GM12891 (cell line): ENCODE measurements around the gene EBF3.

Experiments used
- DNase-seq: peaks from one replicate; pipeline ENCODE4 v3.0.0; 2011; ENCODE audit warnings: low spot score; ENCODE audit not compliant: insufficient read length
- FAIRE-seq: peaks from 2 replicates; lab custom pipeline; 2011; peaks lifted over from hg19 to GRCh38; lab: Jason Lieb, UNC
- PAX5 ChIP-seq: IDR thresholded peaks from 2 replicates; pipeline ENCODE4 v1.6.1; 2011; ENCODE audit warnings: low read length, moderate library complexity, mild to moderate bottlenecking; ENCODE audit not compliant: insufficient read depth, severe bottlenecking
- POLR2A ChIP-seq: IDR thresholded peaks from 2 replicates; pipeline ENCODE4 v1.6.1; 2011; ENCODE audit warnings: low read depth, low read length, control low read depth
- POLR2AphosphoS5 ChIP-seq: IDR thresholded peaks from 2 replicates; pipeline ENCODE4 v1.6.1; 2011; ENCODE audit warnings: low read depth, low read length, control low read depth
- POU2F2 ChIP-seq: IDR thresholded peaks from 2 replicates; pipeline ENCODE4 v1.6.1; 2011; ENCODE audit warnings: low read depth, mild to moderate bottlenecking, control low read depth, low read length, moderate library complexity
- SPI1 ChIP-seq: IDR thresholded peaks from 2 replicates; pipeline ENCODE4 v1.6.1; 2011; ENCODE audit warnings: low read depth, low read length, control low read depth
- TAF1 ChIP-seq: IDR thresholded peaks from 2 replicates; pipeline ENCODE4 v1.6.1; 2011; ENCODE audit warnings: low read depth, low read length, control low read depth

Gene EBF3

GRCh38 chr10:129938460-129938859, 25.6 kb downstream of the EBF3 start:
- no peak for TF ChIP-seq POLR2A
- FAIRE-seq (no peak), DNase-seq (no peak)

- no peak for TF ChIP-seq POLR2AphosphoS5
- TF ChIP-seq POLR2A: no peak
- no peak for TF ChIP-seq SPI1
- TF ChIP-seq TAF1: no peak
- TF ChIP-seq PAX5: no peak
- TF ChIP-seq POU2F2: no peak
- DNase-seq: no peak
- no peak for FAIRE-seq
These were observed 26.7 kb downstream of the EBF3 start for GRCh38 chr10:129937351-129937751.

GRCh38 chr10:129936923-129937300, 27.2 kb downstream of the EBF3 start:
- DNase-seq (no peak), FAIRE-seq (no peak)
- TF ChIP-seq POLR2AphosphoS5 (no peak), SPI1 (no peak), TAF1 (no peak), POU2F2 (no peak), PAX5 (no peak), POLR2A (no peak)

- TF ChIP-seq POLR2A: no peak
- no peak for TF ChIP-seq POLR2AphosphoS5
- no peak for TF ChIP-seq PAX5
- TF ChIP-seq TAF1: no peak
- TF ChIP-seq POU2F2: no peak
- FAIRE-seq (no peak), DNase-seq (no peak)
These were observed 27.7 kb downstream of the EBF3 start for GRCh38 chr10:129936266-129936922.

- FAIRE-seq (no peak), DNase-seq (no peak)
- no peak for TF ChIP-seq TAF1
- no peak for TF ChIP-seq PAX5
- TF ChIP-seq SPI1: no peak
- TF ChIP-seq POLR2A: no peak
- TF ChIP-seq POLR2AphosphoS5: no peak
- no peak for TF ChIP-seq POU2F2
These were observed 28.3 kb downstream of the EBF3 start for GRCh38 chr10:129935867-129936152.

- no peak for DNase-seq
These were observed 28.8 kb downstream of the EBF3 start for GRCh38 chr10:129935102-129935866.

GRCh38 chr10:129934196-129934925, 29.7 kb downstream of the EBF3 start:
- TF ChIP-seq POLR2AphosphoS5: no peak
- no peak for TF ChIP-seq PAX5
- TF ChIP-seq POLR2A: no peak
- no peak for TF ChIP-seq POU2F2
- no peak for TF ChIP-seq SPI1
- TF ChIP-seq TAF1: no peak
- DNase-seq (no peak), FAIRE-seq (no peak)

More at GRCh38 chr10:129935102-129935866, 28.8 kb downstream of the EBF3 start:
- FAIRE-seq: no peak
- no peak for TF ChIP-seq POLR2A
- no peak for TF ChIP-seq POU2F2
- TF ChIP-seq PAX5: no peak
- no peak for TF ChIP-seq POLR2AphosphoS5
- no peak for TF ChIP-seq SPI1

GRCh38 chr10:129933456-129934092, 30.5 kb downstream of the EBF3 start:
- no peak for TF ChIP-seq SPI1
- no peak for DNase-seq
- no peak for FAIRE-seq

- FAIRE-seq: no peak
- no peak for DNase-seq
- TF ChIP-seq SPI1 (no peak), POLR2AphosphoS5 (no peak), POLR2A (no peak)
These were observed 31.2 kb downstream of the EBF3 start for GRCh38 chr10:129932751-129933433.

- DNase-seq: no peak
- TF ChIP-seq POLR2A (no peak), TAF1 (no peak), SPI1 (no peak), POLR2AphosphoS5 (no peak), POU2F2 (no peak), PAX5 (no peak)
- no peak for FAIRE-seq
These were observed 31.9 kb downstream of the EBF3 start for GRCh38 chr10:129932182-129932581.
